ENCODE data around the gene CPED1.

DNA sequence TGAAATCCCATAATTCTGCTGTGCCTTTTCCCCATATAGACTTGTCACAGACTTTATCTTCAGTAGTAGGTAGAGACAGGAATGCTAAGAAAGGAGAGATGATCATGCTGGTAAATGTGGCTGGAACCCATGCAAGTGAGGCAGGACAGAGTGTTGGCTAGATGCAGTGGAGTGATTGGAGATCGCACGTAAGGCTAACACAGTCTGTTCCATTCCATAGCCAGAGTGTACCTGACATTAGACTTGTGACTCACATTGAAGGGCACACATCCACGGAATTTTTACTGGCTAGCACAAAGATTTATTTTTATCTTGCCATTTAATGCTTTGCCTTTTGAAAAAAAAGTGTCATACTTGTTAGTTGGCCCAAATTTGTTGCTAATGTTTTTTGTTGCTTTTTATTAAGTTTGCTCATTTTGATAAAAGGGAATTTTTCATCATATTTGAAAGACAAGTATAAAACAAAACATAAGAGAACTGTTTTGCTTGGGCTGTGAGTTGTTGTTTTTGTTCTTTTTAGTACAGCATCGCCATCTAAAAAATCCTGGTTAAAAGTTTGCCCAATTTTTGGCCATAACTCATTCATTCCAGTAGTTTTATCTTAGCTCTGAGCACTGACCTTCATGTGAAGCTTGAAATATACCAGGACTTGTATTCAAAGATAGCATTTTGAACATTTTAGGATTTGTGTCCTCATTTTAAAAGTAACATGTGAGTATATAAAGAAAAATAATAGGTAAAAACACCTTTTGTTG lies 81.0 kb downstream of the CPED1 start:
- TF ChIP-seq, protein P1, sequence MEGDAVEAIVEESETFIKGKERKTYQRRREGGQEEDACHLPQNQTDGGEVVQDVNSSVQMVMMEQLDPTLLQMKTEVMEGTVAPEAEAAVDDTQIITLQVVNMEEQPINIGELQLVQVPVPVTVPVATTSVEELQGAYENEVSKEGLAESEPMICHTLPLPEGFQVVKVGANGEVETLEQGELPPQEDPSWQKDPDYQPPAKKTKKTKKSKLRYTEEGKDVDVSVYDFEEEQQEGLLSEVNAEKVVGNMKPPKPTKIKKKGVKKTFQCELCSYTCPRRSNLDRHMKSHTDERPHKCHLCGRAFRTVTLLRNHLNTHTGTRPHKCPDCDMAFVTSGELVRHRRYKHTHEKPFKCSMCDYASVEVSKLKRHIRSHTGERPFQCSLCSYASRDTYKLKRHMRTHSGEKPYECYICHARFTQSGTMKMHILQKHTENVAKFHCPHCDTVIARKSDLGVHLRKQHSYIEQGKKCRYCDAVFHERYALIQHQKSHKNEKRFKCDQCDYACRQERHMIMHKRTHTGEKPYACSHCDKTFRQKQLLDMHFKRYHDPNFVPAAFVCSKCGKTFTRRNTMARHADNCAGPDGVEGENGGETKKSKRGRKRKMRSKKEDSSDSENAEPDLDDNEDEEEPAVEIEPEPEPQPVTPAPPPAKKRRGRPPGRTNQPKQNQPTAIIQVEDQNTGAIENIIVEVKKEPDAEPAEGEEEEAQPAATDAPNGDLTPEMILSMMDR (conservative IDR thresholded peaks at IDR 0.05; ENCODE audit: low read depth in 2 of 2) = no peak
- TF ChIP-seq POLR2AphosphoS5 (IDR thresholded peaks at IDR 0.05; ENCODE audit: low read depth) (no peak), EZH2 (IDR thresholded peaks at IDR 0.05; ENCODE audit: low read depth, unreplicated experiment) (no peak), EZH2phosphoT487 (IDR thresholded peaks at IDR 0.05; ENCODE audit: unreplicated experiment) (no peak)
- TF ChIP-seq, protein P2, sequence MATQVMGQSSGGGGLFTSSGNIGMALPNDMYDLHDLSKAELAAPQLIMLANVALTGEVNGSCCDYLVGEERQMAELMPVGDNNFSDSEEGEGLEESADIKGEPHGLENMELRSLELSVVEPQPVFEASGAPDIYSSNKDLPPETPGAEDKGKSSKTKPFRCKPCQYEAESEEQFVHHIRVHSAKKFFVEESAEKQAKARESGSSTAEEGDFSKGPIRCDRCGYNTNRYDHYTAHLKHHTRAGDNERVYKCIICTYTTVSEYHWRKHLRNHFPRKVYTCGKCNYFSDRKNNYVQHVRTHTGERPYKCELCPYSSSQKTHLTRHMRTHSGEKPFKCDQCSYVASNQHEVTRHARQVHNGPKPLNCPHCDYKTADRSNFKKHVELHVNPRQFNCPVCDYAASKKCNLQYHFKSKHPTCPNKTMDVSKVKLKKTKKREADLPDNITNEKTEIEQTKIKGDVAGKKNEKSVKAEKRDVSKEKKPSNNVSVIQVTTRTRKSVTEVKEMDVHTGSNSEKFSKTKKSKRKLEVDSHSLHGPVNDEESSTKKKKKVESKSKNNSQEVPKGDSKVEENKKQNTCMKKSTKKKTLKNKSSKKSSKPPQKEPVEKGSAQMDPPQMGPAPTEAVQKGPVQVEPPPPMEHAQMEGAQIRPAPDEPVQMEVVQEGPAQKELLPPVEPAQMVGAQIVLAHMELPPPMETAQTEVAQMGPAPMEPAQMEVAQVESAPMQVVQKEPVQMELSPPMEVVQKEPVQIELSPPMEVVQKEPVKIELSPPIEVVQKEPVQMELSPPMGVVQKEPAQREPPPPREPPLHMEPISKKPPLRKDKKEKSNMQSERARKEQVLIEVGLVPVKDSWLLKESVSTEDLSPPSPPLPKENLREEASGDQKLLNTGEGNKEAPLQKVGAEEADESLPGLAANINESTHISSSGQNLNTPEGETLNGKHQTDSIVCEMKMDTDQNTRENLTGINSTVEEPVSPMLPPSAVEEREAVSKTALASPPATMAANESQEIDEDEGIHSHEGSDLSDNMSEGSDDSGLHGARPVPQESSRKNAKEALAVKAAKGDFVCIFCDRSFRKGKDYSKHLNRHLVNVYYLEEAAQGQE (IDR thresholded peaks at IDR 0.05; ENCODE audit: unreplicated experiment) = no peak

Data from GM23338 (cell line).